NCI-H2081 (cell line): ENCODE results near the gene TMEM51.

Experiments used
- DNase-seq, 2 experiments: peaks; one replicate each; lab custom pipeline; 2025; lab: John Stamatoyannopoulos, UW

TMEM51 gene

GRCh38 chr1:15218287-15219279 lies 65.0 kb downstream of the TMEM51 start:
- no peak for DNase-seq

- no peak for DNase-seq
Measured at GRCh38 chr1:15219280-15220023, 65.9 kb downstream of the TMEM51 start.

GRCh38 chr1:15220024-15220392 lies 66.5 kb downstream of the TMEM51 start:
- no peak for DNase-seq

GRCh38 chr1:15220825-15221431 lies 67.4 kb downstream of the TMEM51 start:
- DNase-seq, result no peak

- no peak for DNase-seq
Measured at GRCh38 chr1:15222653-15223303, 69.2 kb downstream of the TMEM51 start.

GRCh38 chr1:15224259-15224869 lies 70.8 kb downstream of the TMEM51 start:
- no peak for DNase-seq

- DNase-seq, result no peak
Measured at GRCh38 chr1:15224974-15225373, 71.4 kb downstream of the TMEM51 start.

- no peak for DNase-seq
Measured at GRCh38 chr1:15225461-15225860, 71.9 kb downstream of the TMEM51 start.

- no peak for DNase-seq
Measured at GRCh38 chr1:15226388-15227255, 73.1 kb downstream of the TMEM51 start.

- DNase-seq, result no peak
Measured at GRCh38 chr1:15229707-15230131, 76.2 kb downstream of the TMEM51 start.

GRCh38 chr1:15231714-15232201 lies 78.2 kb downstream of the TMEM51 start:
- no peak for DNase-seq

- no peak for DNase-seq
Measured at GRCh38 chr1:15233689-15234088, 80.1 kb downstream of the TMEM51 start.

- DNase-seq, result no peak
Measured at GRCh38 chr1:15236321-15236721, 82.8 kb downstream of the TMEM51 start.

- DNase-seq, result no peak
Measured at GRCh38 chr1:15236746-15237145, 83.2 kb downstream of the TMEM51 start.

- no peak for DNase-seq
Measured at GRCh38 chr1:15238789-15239188, 85.2 kb downstream of the TMEM51 start.

GRCh38 chr1:15242766-15243165 lies 89.2 kb downstream of the TMEM51 start:
- no peak for DNase-seq

GRCh38 chr1:15243275-15244043 lies 89.9 kb downstream of the TMEM51 start:
- DNase-seq, result no peak

- no peak for DNase-seq
Measured at GRCh38 chr1:15244813-15245212, 91.3 kb downstream of the TMEM51 start.

- no peak for DNase-seq
Measured at GRCh38 chr1:15245593-15246360, 92.2 kb downstream of the TMEM51 start.
